HL-60 (cell line): Measurements from ENCODE around the gene FOXI2.

ENCODE experiments used
- POLR2AphosphoS5 ChIP-seq: IDR thresholded peaks from 2 replicates; pipeline ENCODE4 v1.6.1; 2012; ENCODE audit warnings: low read depth
- TF ChIP-seq, protein P1 (sequence below): IDR thresholded peaks from one replicate; pipeline ENCODE4 v1.5.1; 2011; ENCODE audit warnings: low read length, control low read depth, inconsistent platforms; ENCODE audit not compliant: insufficient read depth
- TF ChIP-seq, protein P2 (sequence below): IDR thresholded peaks from 2 replicates; pipeline ENCODE4 v1.6.1; 2012; ENCODE audit warnings: low read depth; ENCODE audit not compliant: insufficient replicate concordance

DNA sequence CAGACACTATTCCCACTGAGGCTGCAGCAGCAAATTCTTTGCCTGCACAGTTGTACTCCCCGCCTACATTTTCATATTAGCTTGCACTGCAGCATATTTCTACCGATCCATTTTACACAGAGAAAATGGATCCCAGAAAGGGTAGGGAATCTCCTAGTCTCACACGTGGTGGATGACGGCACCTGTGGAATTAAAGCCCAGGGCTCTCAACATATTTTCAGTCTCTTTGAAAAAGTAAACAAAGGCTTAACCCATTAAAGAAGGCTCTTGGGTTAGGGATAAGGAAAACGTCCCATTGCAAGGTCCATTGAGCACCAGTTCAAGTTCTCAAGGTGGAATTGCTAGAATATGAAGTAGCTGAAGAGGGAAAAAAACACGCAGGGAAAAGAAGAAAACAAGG, 49.4 kb upstream of the FOXI2 start:
- TF ChIP-seq, protein P1, sequence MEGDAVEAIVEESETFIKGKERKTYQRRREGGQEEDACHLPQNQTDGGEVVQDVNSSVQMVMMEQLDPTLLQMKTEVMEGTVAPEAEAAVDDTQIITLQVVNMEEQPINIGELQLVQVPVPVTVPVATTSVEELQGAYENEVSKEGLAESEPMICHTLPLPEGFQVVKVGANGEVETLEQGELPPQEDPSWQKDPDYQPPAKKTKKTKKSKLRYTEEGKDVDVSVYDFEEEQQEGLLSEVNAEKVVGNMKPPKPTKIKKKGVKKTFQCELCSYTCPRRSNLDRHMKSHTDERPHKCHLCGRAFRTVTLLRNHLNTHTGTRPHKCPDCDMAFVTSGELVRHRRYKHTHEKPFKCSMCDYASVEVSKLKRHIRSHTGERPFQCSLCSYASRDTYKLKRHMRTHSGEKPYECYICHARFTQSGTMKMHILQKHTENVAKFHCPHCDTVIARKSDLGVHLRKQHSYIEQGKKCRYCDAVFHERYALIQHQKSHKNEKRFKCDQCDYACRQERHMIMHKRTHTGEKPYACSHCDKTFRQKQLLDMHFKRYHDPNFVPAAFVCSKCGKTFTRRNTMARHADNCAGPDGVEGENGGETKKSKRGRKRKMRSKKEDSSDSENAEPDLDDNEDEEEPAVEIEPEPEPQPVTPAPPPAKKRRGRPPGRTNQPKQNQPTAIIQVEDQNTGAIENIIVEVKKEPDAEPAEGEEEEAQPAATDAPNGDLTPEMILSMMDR: no peak
- no peak for TF ChIP-seq POLR2AphosphoS5
- TF ChIP-seq, protein P2, sequence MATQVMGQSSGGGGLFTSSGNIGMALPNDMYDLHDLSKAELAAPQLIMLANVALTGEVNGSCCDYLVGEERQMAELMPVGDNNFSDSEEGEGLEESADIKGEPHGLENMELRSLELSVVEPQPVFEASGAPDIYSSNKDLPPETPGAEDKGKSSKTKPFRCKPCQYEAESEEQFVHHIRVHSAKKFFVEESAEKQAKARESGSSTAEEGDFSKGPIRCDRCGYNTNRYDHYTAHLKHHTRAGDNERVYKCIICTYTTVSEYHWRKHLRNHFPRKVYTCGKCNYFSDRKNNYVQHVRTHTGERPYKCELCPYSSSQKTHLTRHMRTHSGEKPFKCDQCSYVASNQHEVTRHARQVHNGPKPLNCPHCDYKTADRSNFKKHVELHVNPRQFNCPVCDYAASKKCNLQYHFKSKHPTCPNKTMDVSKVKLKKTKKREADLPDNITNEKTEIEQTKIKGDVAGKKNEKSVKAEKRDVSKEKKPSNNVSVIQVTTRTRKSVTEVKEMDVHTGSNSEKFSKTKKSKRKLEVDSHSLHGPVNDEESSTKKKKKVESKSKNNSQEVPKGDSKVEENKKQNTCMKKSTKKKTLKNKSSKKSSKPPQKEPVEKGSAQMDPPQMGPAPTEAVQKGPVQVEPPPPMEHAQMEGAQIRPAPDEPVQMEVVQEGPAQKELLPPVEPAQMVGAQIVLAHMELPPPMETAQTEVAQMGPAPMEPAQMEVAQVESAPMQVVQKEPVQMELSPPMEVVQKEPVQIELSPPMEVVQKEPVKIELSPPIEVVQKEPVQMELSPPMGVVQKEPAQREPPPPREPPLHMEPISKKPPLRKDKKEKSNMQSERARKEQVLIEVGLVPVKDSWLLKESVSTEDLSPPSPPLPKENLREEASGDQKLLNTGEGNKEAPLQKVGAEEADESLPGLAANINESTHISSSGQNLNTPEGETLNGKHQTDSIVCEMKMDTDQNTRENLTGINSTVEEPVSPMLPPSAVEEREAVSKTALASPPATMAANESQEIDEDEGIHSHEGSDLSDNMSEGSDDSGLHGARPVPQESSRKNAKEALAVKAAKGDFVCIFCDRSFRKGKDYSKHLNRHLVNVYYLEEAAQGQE: no peak
